K562 (cell line): ENCODE results near the gene GPC1. TPM values are rescaled to one million over a fixed set of nuclear protein-coding genes. Genes with fewer than 3 reads are reported as not detected.

Experiments used
- ATAC-seq: fragments of 200-7000 bp; cut with Tn5 transposase; 3 replicates; pipeline ENCODE4 v1.9.1; 2020; ENCODE audit warnings: moderate library complexity
- BruUV-seq: library from RNA; stranded (reverse); fragments of 400-500 nt; replicated peaks from 2 replicates; lab custom pipeline; 2021; lab: Mats Ljungman, UMichigan
- CTCF ChIA-PET: fragments of 300-600 bp; formaldehyde crosslinking; extraction: SDS; loops from one replicate; lab custom pipeline; 2021; ENCODE audit warnings: low intra/inter-chr PET ratio; lab: Yijun Ruan, JAX
- POLR2A ChIA-PET: fragments of 300-600, 350-650 bp; sonication (Branson Sonifier 250); formaldehyde crosslinking; extraction: SDS; loops from one replicate; lab custom pipeline; 2021; ENCODE audit warnings: antibody characterized with exemption, inconsistent platforms; lab: Yijun Ruan, JAX
- DNase-seq, 4 experiments: peaks; one replicate each; pipeline versions ENCODE4 v3.0.0 to v3.0.0-alpha.2; 2011 to 2018; ENCODE audit warnings: low spot score in 3 of 4, mixed read lengths in 3 of 4; ENCODE audit errors: extremely low read depth in 1 of 4
- FAIRE-seq: peaks from 2 replicates; lab custom pipeline; 2011; peaks lifted over from hg19 to GRCh38; lab: Jason Lieb, UNC
- H2AFZ ChIP-seq: 2 replicates; pipeline ENCODE4 v1.6.0; 2011; ENCODE audit warnings: low read depth, low read length, control low read depth, inconsistent platforms
- H3K27ac ChIP-seq: fragments of 200-600 bp; 3 replicates; pipeline ENCODE4 v1.8.0; 2011; ENCODE audit warnings: low read depth, mild to moderate bottlenecking, control low read depth, inconsistent platforms, low read length, moderate library complexity, mixed read lengths; ENCODE audit errors: extremely low read depth
- H3K27me3 ChIP-seq, 2 experiments: fragments of 300-600 bp in 1 of 2; 2 replicates in 1 of 2; 3 replicates in 1 of 2; pipeline versions ENCODE4 v1.6.0 to v1.8.0; 2011; ENCODE audit warnings: inconsistent platforms in 2 of 2, low read length in 2 of 2, mild to moderate bottlenecking in 1 of 2, mixed read lengths in 1 of 2, moderate library complexity in 1 of 2; ENCODE audit not compliant: control insufficient read depth in 2 of 2, insufficient read depth in 2 of 2
- H3K36me3 ChIP-seq: fragments of 300-600 bp; 3 replicates; pipeline ENCODE4 v1.8.0; 2011; ENCODE audit warnings: mild to moderate bottlenecking, low read length, inconsistent platforms; ENCODE audit not compliant: control insufficient read depth, insufficient read depth
- H3K4me1 ChIP-seq, 2 experiments: fragments of 200-600 bp in 1 of 2; replicated peaks in 1 of 2; 2 replicates in 1 of 2; 3 replicates in 1 of 2; pipeline versions ENCODE4 v1.5.1 to v1.8.0; 2011; ENCODE audit warnings: inconsistent platforms in 2 of 2, low read length in 2 of 2, mild to moderate bottlenecking in 1 of 2, mixed read lengths in 1 of 2, moderate library complexity in 1 of 2; ENCODE audit not compliant: control insufficient read depth in 2 of 2, insufficient read depth in 2 of 2
- H3K4me2 ChIP-seq: 2 replicates; pipeline ENCODE4 v1.6.1; 2011; ENCODE audit warnings: low read length, control low read depth, inconsistent platforms, mixed read lengths; ENCODE audit not compliant: insufficient read depth
- H3K4me3 ChIP-seq: fragments of 200-600 bp; sonication (generic), shearing (Covaris generic); 2 replicates; pipeline ENCODE4 v1.5.1; 2016; ENCODE audit warnings: control low read depth, inconsistent platforms
- H3K79me2 ChIP-seq: fragments of 200-600 bp; 3 replicates; pipeline ENCODE4 v1.8.0; 2011; ENCODE audit warnings: low read length, inconsistent platforms; ENCODE audit not compliant: control insufficient read depth, insufficient read depth
- H3K9ac ChIP-seq, 2 experiments: 2 replicates each; pipeline versions ENCODE4 v1.6.0 to v1.6.1; 2011; ENCODE audit warnings: low read depth in 2 of 2, low read length in 2 of 2, control low read depth in 1 of 2, inconsistent platforms in 1 of 2, mild to moderate bottlenecking in 1 of 2, mixed read lengths in 1 of 2; ENCODE audit not compliant: insufficient read depth in 1 of 2
- H3K9me1 ChIP-seq: one replicate; pipeline ENCODE4 v1.6.0; 2011; ENCODE audit warnings: inconsistent platforms, mild to moderate bottlenecking, low read length, moderate library complexity; ENCODE audit not compliant: control insufficient read depth, insufficient read depth
- H3K9me3 ChIP-seq: replicated peaks from 2 replicates; pipeline ENCODE4 v1.5.1; 2011; ENCODE audit warnings: low read depth, low read length, inconsistent platforms; ENCODE audit not compliant: control insufficient read depth, insufficient read depth
- H4K20me1 ChIP-seq: replicated peaks from 2 replicates; pipeline ENCODE4 v1.6.1; 2011; ENCODE audit warnings: low read length, inconsistent platforms, mixed read lengths; ENCODE audit not compliant: control insufficient read depth, insufficient read depth
- TCF7 ChIP-seq: sonication (generic); IDR thresholded peaks from 2 replicates; pipeline ENCODE4 v1.6.1; 2016; ENCODE audit warnings: antibody characterized with exemption, borderline replicate concordance
- WGBS: fragments of 100-300 bp; shearing (Covaris generic); methylation state at CpG from one replicate; pipeline ENCODE4 v1.1.6; 2016; ENCODE audit warnings: low coverage, mixed read lengths; ENCODE audit not compliant: insufficient coverage; ENCODE audit errors: missing lambda C conversion rate; 5-methylcytosine and 5-hydroxymethylcytosine counted together
- in situ Hi-C: fragments of 300-500 bp; cut with MboI; formaldehyde crosslinking; loops from 4 replicates; pipeline ENCODE4 v1.15.0; 2018; ENCODE audit warnings: inconsistent platforms, mixed read lengths
- intact Hi-C: fragments of 100-400 bp; cut with micrococcal nuclease; formaldehyde crosslinking; loops from 2 replicates; pipeline ENCODE4 v1.14.2; 2022
- polyA plus RNA-seq, 8 experiments: library from polyadenylated mRNA; depleted of rRNA in 4 of 8; stranded (reverse) in 5 of 8; unstranded in 3 of 8; fragments of >200 nt; fragmentation: Nextera tagmentation in 2 of 8; fragmentation: Illumina TruSeq in 1 of 8; extraction: Ambion mirVana in 2 of 8; extraction: Trizol in 1 of 8; gene quantifications; 2 replicates each; pipeline versions ENCODE4 v1.2.1 to v1.2.3, GENCODE V29; 2011 to 2014; ENCODE audit warnings: inconsistent platforms in 1 of 8, missing spikeins in 1 of 8
- total RNA-seq, 7 experiments: library from RNA; depleted of rRNA in 6 of 7; stranded (reverse); fragments of >200 nt in 6 of 7; fragmentation: Illumina TruSeq in 2 of 7; extraction: Trizol in 2 of 7; gene quantifications; 2 replicates each; pipeline versions ENCODE4 v1.2.1 to v1.2.3, GENCODE V29; 2011 to 2021; ENCODE audit warnings: low replicate concordance in 1 of 7
- TF ChIP-seq, protein P1 (sequence below): fragments of 450-650 bp; IDR thresholded peaks from 2 replicates; pipeline ENCODE4 v1.6.1; 2016

The GPC1 gene
- total and polyA plus RNA-seq, 9 of the 15 experiments (the other 6 are each of a cell fraction or from before 2014, with no cell fraction given): 0.07 to 0.82 (median 0.14) TPM; not detected in 3

DNA sequence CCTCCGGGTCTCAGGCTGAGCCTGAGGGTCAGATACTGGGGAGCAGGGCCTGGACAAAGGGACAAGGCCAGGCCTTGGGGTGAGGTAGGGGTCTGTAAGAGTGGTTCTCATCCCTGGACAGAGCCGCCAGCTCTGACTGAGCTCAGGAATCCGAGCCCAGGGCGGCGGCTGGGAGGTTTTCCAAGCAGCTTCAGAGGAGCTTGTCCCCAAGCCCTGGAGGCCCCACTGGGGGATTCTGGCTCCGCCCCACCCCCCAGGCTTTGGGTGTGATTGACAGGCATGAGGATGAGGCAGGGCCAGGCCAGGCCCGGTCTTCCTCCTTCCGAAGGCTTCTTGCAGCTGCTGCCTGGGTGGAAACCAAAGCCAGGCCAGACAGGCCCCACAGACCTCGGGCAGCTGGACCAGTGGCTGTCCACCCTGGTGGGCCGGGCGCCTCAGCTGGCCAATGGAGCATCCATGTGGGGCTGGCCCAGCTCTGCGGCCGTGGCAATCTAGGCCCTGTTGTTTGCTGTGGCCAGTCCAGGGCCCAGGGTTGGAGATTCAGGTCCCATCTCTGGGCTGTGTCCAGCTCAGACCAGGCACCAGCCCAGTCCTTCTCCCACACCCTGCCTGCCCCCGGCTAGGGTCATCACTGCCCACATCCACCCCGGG lies 23.1 kb upstream of the GPC1 start:
- Histone ChIP-seq H3K27me3 (peaks cover 2 to 36% of the 10 kb centered on the region in 2 experiments; a peak in 3 of 5 replicates), H3K9ac (no peak overlapping the region), H3K4me3 (no peak overlapping the region), H3K27ac (no peak overlapping the region), H3K9me3 (no peaks in the 10 kb centered on the region), H3K4me1 (no peaks in the 10 kb centered on the region), H3K36me3 (no peaks in the 10 kb centered on the region), H3K79me2 (no peaks in the 10 kb centered on the region), H3K9me1 (no peaks in the 10 kb centered on the region), H4K20me1 (no peaks in the 10 kb centered on the region), H2AFZ (no peak overlapping the region), H3K4me2 (no peak overlapping the region)
- no peak for ATAC-seq
- 6% methylated on average over 12 of the region's 15 CpGs for WGBS
- TF ChIP-seq TCF7: no peak
- TF ChIP-seq, protein P1, sequence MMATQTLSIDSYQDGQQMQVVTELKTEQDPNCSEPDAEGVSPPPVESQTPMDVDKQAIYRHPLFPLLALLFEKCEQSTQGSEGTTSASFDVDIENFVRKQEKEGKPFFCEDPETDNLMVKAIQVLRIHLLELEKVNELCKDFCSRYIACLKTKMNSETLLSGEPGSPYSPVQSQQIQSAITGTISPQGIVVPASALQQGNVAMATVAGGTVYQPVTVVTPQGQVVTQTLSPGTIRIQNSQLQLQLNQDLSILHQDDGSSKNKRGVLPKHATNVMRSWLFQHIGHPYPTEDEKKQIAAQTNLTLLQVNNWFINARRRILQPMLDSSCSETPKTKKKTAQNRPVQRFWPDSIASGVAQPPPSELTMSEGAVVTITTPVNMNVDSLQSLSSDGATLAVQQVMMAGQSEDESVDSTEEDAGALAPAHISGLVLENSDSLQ: peak; percentile 54
- in situ Hi-C loops (no loop called here), intact Hi-C loops (no loop called here)
- no peak for DNase-seq
- CTCF ChIA-PET: no interaction called here
- POLR2A ChIA-PET: no interaction called here
- BruUV-seq: no TSS peak
- no peak for FAIRE-seq
